Panc1 (cell line): ENCODE data around the gene SKAP1. TPM values are rescaled to one million over a fixed set of nuclear protein-coding genes. Genes with fewer than 3 reads are reported as not detected.
"Not testable (repeated sequence)": the region's sequence is repeated elsewhere in the genome, so short reads cannot be mapped to it uniquely, and the experiment has no call there.

Source experiments
- ATAC-seq: fragments of 200-7000 bp; cut with Tn5 transposase; 2 replicates; pipeline ENCODE4 v1.9.1; 2020; ENCODE audit warnings: mild to moderate bottlenecking, moderate library complexity
- BruUV-seq: library from RNA; stranded (reverse); fragments of 400-500 nt; replicated peaks from 2 replicates; lab custom pipeline; 2021; lab: Mats Ljungman, UMichigan
- CTCF ChIA-PET: fragments of 300-600 bp; sonication (Branson Sonifier 250); formaldehyde crosslinking; loops from one replicate; lab custom pipeline; 2022; ENCODE audit warnings: antibody characterized with exemption; lab: Charles Lee
- POLR2A ChIA-PET: fragments of 300-600 bp; sonication (Branson Sonifier 250); formaldehyde crosslinking; loops from one replicate; lab custom pipeline; 2022; ENCODE audit warnings: antibody characterized with exemption; lab: Charles Lee
- DNase-seq: peaks from one replicate; pipeline ENCODE4 v3.0.0-alpha.2; 2010; ENCODE audit warnings: low read depth, low spot score
- H3K27ac ChIP-seq: 2 replicates; pipeline ENCODE4 v1.5.1; 2011; ENCODE audit warnings: mild to moderate bottlenecking, low read length, inconsistent platforms
- H3K27me3 ChIP-seq: fragments of 200-500 bp; sonication (Bioruptor generic); 2 replicates; pipeline ENCODE4 v1.6.0; 2014; ENCODE audit warnings: low read length, inconsistent platforms; ENCODE audit not compliant: control insufficient read depth, insufficient read depth
- H3K36me3 ChIP-seq: fragments of 200-500 bp; sonication (Bioruptor generic); 2 replicates; pipeline ENCODE4 v1.5.1; 2014; ENCODE audit warnings: inconsistent platforms, mild to moderate bottlenecking, low read length, moderate library complexity; ENCODE audit not compliant: control insufficient read depth, insufficient read depth
- H3K4me1 ChIP-seq: 2 replicates; pipeline ENCODE4 v1.5.1; 2011; ENCODE audit warnings: inconsistent platforms, mild to moderate bottlenecking, low read length, moderate library complexity; ENCODE audit not compliant: control insufficient read depth, insufficient read depth
- H3K4me3 ChIP-seq, 2 experiments: 2 replicates each; pipeline ENCODE4 v1.5.1; 2011 to 2012; ENCODE audit warnings: low read depth in 2 of 2, low read length in 2 of 2, mild to moderate bottlenecking in 2 of 2, inconsistent platforms in 1 of 2, moderate library complexity in 1 of 2
- H3K9me3 ChIP-seq: fragments of 200-500 bp; sonication (Bioruptor generic); 2 replicates; pipeline ENCODE4 v1.5.1; 2014; ENCODE audit warnings: low read depth, mild to moderate bottlenecking, inconsistent platforms, low read length, moderate library complexity; ENCODE audit not compliant: control insufficient read depth, insufficient read depth
- CTCF ChIP-seq: fragments of 450-650 bp; IDR thresholded peaks from 2 replicates; pipeline ENCODE4 v1.5.1; 2017; ENCODE audit warnings: mild to moderate bottlenecking
- POLR2AphosphoS5 ChIP-seq: IDR thresholded peaks from 2 replicates; pipeline ENCODE4 v1.6.1; 2012; ENCODE audit warnings: mild to moderate bottlenecking, low read depth, low read length, moderate library complexity
- REST ChIP-seq, 2 experiments: IDR thresholded peaks; 2 replicates each; pipeline ENCODE4 v1.6.1; 2011 to 2012; ENCODE audit warnings: low read depth in 2 of 2, control low read depth in 1 of 2, low read length in 1 of 2, mild to moderate bottlenecking in 1 of 2, moderate library complexity in 1 of 2; ENCODE audit not compliant: insufficient read depth in 1 of 2
- SIN3A ChIP-seq: IDR thresholded peaks from 2 replicates; pipeline ENCODE4 v1.6.1; 2012; ENCODE audit warnings: low read depth, mild to moderate bottlenecking, low read length, moderate library complexity, borderline replicate concordance; ENCODE audit not compliant: insufficient read depth
- TCF7L2 ChIP-seq: IDR thresholded peaks from 2 replicates; pipeline ENCODE4 v1.6.1; 2011; ENCODE audit warnings: mild to moderate bottlenecking, low read depth, low read length, inconsistent platforms
- in situ Hi-C: cut with HindIII; loops from 2 replicates; pipeline ENCODE4 v1.10.0; 2016; ENCODE audit warnings: low sequenced_read_pairs, low pct_unique_long_range_greater_than_20kb
- intact Hi-C: fragments of 100-400 bp; cut with micrococcal nuclease; formaldehyde crosslinking; loops from one replicate; pipeline ENCODE4 v1.10.0; 2022; ENCODE audit not compliant: unreplicated experiment
- total RNA-seq: library from RNA; stranded (reverse); gene quantifications from one replicate; pipeline ENCODE4 v1.2.1, GENCODE V29; 2021; ENCODE audit not compliant: unreplicated experiment

The SKAP1 gene
- total RNA-seq, 1 experiment from 2014 or later: 0.90 TPM

GRCh38 chr17:48340916-48341315, 89.1 kb downstream of the SKAP1 start:
- TF ChIP-seq SIN3A (no peak), CTCF (no peak)
- Histone ChIP-seq H3K27me3 (no peaks in the 10 kb centered on the region), H3K9me3 (no peaks in the 10 kb centered on the region), H3K4me1 (peaks cover 4% of the 10 kb centered on the region; the same call in 1 of the 2 replicates), H3K36me3 (no peaks in the 10 kb centered on the region), H3K27ac (no peak overlapping the region), H3K4me3 (no peak overlapping the region)
- intact Hi-C loops (no loop called here), in situ Hi-C loops (no loop called here)
- BruUV-seq: no TSS peak
- ChIA-PET POLR2A (no interaction called here), CTCF (no interaction called here)
- DNase-seq (no peak), ATAC-seq (no peak)

GRCh38 chr17:48338720-48339119, 91.3 kb downstream of the SKAP1 start:
- ChIA-PET CTCF (no interaction called here), POLR2A (no interaction called here)
- intact Hi-C loops: loop anchor here (10.0 kb wide), 1 partner anchor 116 kb away; no protein-coding TSS in a partner anchor
- Histone ChIP-seq H3K27me3 (no peaks in the 10 kb centered on the region), H3K4me3 (no peak overlapping the region), H3K4me1 (peaks cover 6% of the 10 kb centered on the region; the same call in 1 of the 2 replicates), H3K27ac (peak overlapping the region; percentile 29; the same call in 1 of the 2 replicates), H3K36me3 (no peaks in the 10 kb centered on the region), H3K9me3 (no peaks in the 10 kb centered on the region)
- TF ChIP-seq TCF7L2: no peak
- TF ChIP-seq REST (IDR thresholded peaks at IDR 0.05; ENCODE audit: insufficient read depth in 1 of 2, low read depth in 2 of 2, low read length in 1 of 2): no peak
- TF ChIP-seq POLR2AphosphoS5: no peak
- DNase-seq (no peak), ATAC-seq (no peak)
- no TSS peak for BruUV-seq
- in situ Hi-C loops: no loop called here

DNA sequence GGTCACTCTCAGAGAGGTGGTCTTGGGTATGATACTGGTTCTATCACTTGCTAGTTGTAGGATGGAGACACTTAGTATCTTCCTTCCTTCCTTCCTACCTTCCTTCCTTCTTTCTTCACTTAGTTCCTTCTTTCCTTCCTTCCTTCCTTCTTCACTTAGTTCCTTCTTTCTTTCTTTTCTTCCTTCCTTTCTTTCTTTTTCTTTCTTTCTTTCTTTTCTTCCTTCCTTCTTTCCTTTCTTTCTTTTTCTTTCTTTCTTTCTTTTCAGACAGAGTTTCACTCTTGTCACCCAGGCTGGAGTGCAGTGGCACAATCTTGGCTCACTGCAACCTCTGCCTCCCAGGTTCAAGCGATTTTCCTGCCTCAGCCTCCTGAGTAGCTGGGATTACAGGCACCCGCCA, 92.1 kb downstream of the SKAP1 start:
- in situ Hi-C loops, H3K9me3 ChIP-seq, DNase-seq, H3K27me3 ChIP-seq, POLR2A ChIA-PET, H3K36me3 ChIP-seq, H3K27ac ChIP-seq, BruUV-seq, H3K4me3 ChIP-seq, H3K4me1 ChIP-seq, ATAC-seq: not testable (repeated sequence)
- CTCF ChIA-PET: interaction anchor here (0.7 kb wide), 1 partner anchor 253 kb away, joined by 3 read pairs; no protein-coding TSS in a partner anchor
- intact Hi-C loops: loop anchor here (10.0 kb wide), 1 partner anchor 117 kb away; no protein-coding TSS in a partner anchor
